ENCODE measurements around the gene IQCE.

- no peak for TF ChIP-seq PPARA (CRISPR knock-in tag; IDR thresholded peaks at IDR 0.05; ENCODE audit: borderline replicate concordance)
- TF ChIP-seq CSRNP3 (CRISPR knock-in tag; IDR thresholded peaks at IDR 0.05): no peak
- no peak for TF ChIP-seq PATZ1 (CRISPR knock-in tag; IDR thresholded peaks at IDR 0.05; ENCODE audit: borderline replicate concordance)
- no peak for TF ChIP-seq TSHZ2 (CRISPR knock-in tag; IDR thresholded peaks at IDR 0.05)
These were observed 98.4 kb downstream of the IQCE start for GRCh38 chr7:2657208-2657607.
